K562 (cell line): ENCODE results near the gene SERPINH1. TPM values are rescaled to one million over a fixed set of nuclear protein-coding genes. Genes with fewer than 3 reads are reported as not detected.

Source experiments
- ARID1B ChIP-seq: fragments of 450-650 bp; IDR thresholded peaks from 2 replicates; pipeline ENCODE4 v1.6.1; 2016; ENCODE audit warnings: antibody characterized with exemption, mild to moderate bottlenecking, inconsistent platforms
- ATF3 ChIP-seq, 2 experiments: fragments of 450-650 bp in 1 of 2; sonication (generic) in 1 of 2; formaldehyde crosslinking in 1 of 2; IDR thresholded peaks in 1 of 2; conservative IDR thresholded peaks in 1 of 2; 2 replicates each; pipeline versions ENCODE4 v1.6.1 to v1.8.1; 2016 to 2023; ENCODE audit warnings: mild to moderate bottlenecking in 2 of 2, moderate library complexity in 2 of 2, inconsistent platforms in 1 of 2, missing genetic modification reagents in 1 of 2
- BDP1 ChIP-seq: IDR thresholded peaks from 3 replicates; pipeline ENCODE4 v1.6.1; 2011; ENCODE audit not compliant: insufficient read length, insufficient read depth
- CBX5 ChIP-seq: IDR thresholded peaks from 2 replicates; pipeline ENCODE4 v1.6.1; 2014; ENCODE audit warnings: low read depth, borderline replicate concordance
- CC2D1A ChIP-seq: fragments of 450-650 bp; IDR thresholded peaks from 2 replicates; pipeline ENCODE4 v1.6.1; 2017; ENCODE audit warnings: mild to moderate bottlenecking
- HMGN3 ChIP-seq: IDR thresholded peaks from 2 replicates; pipeline ENCODE4 v1.6.1; 2011; ENCODE audit warnings: borderline replicate concordance, low read depth, mild to moderate bottlenecking, mixed read lengths, low read length; ENCODE audit not compliant: insufficient read length; ENCODE audit errors: extremely low read depth
- MYC ChIP-seq, 2 experiments: fragments of 250-450 bp in 1 of 2; sonication (Bioruptor Pico) in 1 of 2; IDR thresholded peaks; 2 replicates each; pipeline versions ENCODE4 v1.5.1 to v1.6.1; 2012 to 2021; ENCODE audit warnings: low read depth in 2 of 2, borderline replicate concordance in 1 of 2, improper control_type of control experiment in 1 of 2, low read length in 1 of 2, mild to moderate bottlenecking in 1 of 2, moderate library complexity in 1 of 2
- SRSF3 ChIP-seq: fragments of 200-400 bp; formaldehyde crosslinking; IDR thresholded peaks from 2 replicates; pipeline ENCODE4 v1.6.1; 2016; ENCODE audit warnings: mild to moderate bottlenecking, low read length, moderate library complexity; ENCODE audit not compliant: insufficient read depth
- ZNF395 ChIP-seq: fragments of 200-800 bp; sonication (Bioruptor generic); IDR thresholded peaks from 2 replicates; pipeline ENCODE4 v1.6.1; 2017; ENCODE audit warnings: missing genetic modification characterization, missing compliant biosample characterization
- ZNF407 ChIP-seq: fragments of 450-650 bp; IDR thresholded peaks from 2 replicates; pipeline ENCODE4 v1.6.1; 2016; ENCODE audit warnings: low read depth
- ZNF766 ChIP-seq: fragments of 200-800 bp; sonication (Bioruptor generic); conservative IDR thresholded peaks from 2 replicates; pipeline ENCODE4 v1.6.1; 2016; ENCODE audit warnings: missing genetic modification characterization, missing compliant biosample characterization
- polyA plus RNA-seq, 8 experiments: library from polyadenylated mRNA; depleted of rRNA in 4 of 8; stranded (reverse) in 5 of 8; unstranded in 3 of 8; fragments of >200 nt; fragmentation: Nextera tagmentation in 2 of 8; fragmentation: Illumina TruSeq in 1 of 8; extraction: Ambion mirVana in 2 of 8; extraction: Trizol in 1 of 8; gene quantifications; 2 replicates each; pipeline versions ENCODE4 v1.2.1 to v1.2.3, GENCODE V29; 2011 to 2014; ENCODE audit warnings: inconsistent platforms in 1 of 8, missing spikeins in 1 of 8
- total RNA-seq, 7 experiments: library from RNA; depleted of rRNA in 6 of 7; stranded (reverse); fragments of >200 nt in 6 of 7; fragmentation: Illumina TruSeq in 2 of 7; extraction: Trizol in 2 of 7; gene quantifications; 2 replicates each; pipeline versions ENCODE4 v1.2.1 to v1.2.3, GENCODE V29; 2011 to 2021; ENCODE audit warnings: low replicate concordance in 1 of 7

SERPINH1 gene
- total and polyA plus RNA-seq, 9 of the 15 experiments (the other 6 are each of a cell fraction or from before 2014, with no cell fraction given), result 2.8 to 106 (median 67.9) TPM

- TF ChIP-seq ZNF766 (CRISPR knock-in tag), result 0 out of 2 replicates have a peak, but pooled peaks have one; percentile 35
- TF ChIP-seq ZNF407, result 0 out of 2 replicates have a peak, but pooled peaks have one; percentile 25
- no peak for TF ChIP-seq HMGN3
- 0 out of 2 replicates have a peak, but pooled peaks have one; percentile 24 for TF ChIP-seq ATF3 (IDR thresholded peaks at IDR 0.05)
- 0 out of 2 replicates have a peak, but pooled peaks have one; percentile 63 for TF ChIP-seq ATF3 (CRISPR knock-in tag; conservative IDR thresholded peaks at IDR 0.05)
- TF ChIP-seq ZNF395, result no peak
- no peak for TF ChIP-seq CBX5
- TF ChIP-seq ARID1B, result peak; percentile 97
- TF ChIP-seq SRSF3, result no peak
- peak; percentile 86 for TF ChIP-seq MYC (IDR thresholded peaks at IDR 0.05; ENCODE audit: low read depth, low read length)
- TF ChIP-seq MYC (CRISPR knock-in tag; IDR thresholded peaks at IDR 0.05; ENCODE audit: borderline replicate concordance, low read depth), result no peak
- TF ChIP-seq CC2D1A, result peak; percentile 96
- TF ChIP-seq BDP1, result no peak
These were observed 27.6 kb upstream of the SERPINH1 start (continued) for GRCh38 chr11:75534259-75535069.
